AG10803 (cell line): ENCODE data around the gene RAMACL.

Experiments
- DNase-seq: peaks from one replicate; pipeline ENCODE4 v3.0.0; 2010; ENCODE audit warnings: low read depth
- H3K4me3 ChIP-seq: 2 replicates; pipeline ENCODE4 v1.5.1; 2011; ENCODE audit warnings: mild to moderate bottlenecking, low read length, control low read depth
- CTCF ChIP-seq: conservative IDR thresholded peaks from 2 replicates; pipeline ENCODE4 v1.5.1; 2011; ENCODE audit warnings: mild to moderate bottlenecking, low read length, control low read depth, inconsistent platforms

RAMACL gene

DNA sequence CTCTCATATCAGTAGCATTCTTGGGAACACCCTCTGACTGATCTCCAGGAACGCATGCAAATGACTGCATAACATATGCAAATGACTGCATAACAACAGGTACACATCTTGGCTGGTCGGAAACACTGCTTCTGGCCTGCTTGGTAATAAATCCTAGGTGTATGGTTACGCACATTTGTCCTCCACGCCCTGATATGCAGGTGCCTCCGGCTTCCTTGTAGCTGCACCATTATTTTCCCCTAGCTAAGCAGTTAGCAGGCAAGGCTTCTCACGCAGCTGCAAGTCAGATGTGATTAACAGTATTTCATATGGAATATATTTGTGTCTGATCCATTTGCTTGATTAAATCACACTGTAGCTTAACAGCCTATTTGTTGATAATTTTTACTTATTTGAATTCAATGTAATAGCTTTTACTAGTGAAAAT, 34.6 kb upstream of the RAMACL start:
- no peak for DNase-seq
- no peak for TF ChIP-seq CTCF
- H3K4me3 ChIP-seq: no peak overlapping the region

DNA sequence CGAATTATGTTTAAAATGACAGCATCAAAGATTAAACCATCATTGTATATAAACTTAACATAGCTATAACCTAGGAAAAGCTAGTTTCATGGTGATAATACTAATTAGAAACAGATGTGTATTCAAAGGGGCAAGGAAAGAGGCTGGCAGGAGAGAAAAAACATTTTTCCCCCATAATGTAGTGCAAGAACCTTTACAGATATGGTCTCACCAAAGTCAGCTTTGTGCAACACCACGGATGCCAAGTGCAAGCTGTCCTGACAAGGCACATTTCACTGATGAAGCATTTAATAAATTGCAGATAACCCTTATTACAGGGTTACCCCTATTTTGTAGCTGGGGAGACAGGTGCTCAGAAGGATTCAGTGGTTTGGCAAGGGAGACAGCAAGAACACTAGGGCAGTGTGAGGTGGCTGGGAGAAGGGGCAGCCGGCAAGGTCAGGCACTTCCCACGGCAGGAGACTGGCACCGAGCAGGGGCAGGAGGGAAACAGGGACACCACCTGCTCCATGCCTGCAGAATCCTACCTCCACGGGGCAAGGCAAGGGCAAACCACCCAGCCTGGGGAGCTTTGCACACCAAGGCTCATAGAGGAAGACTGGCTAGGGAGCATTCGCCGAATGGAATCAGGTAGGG, 34.1 kb upstream of the RAMACL start:
- H3K4me3 ChIP-seq: peak overlapping the region; percentile 23; the same call in 1 of the 2 replicates
- no peak for TF ChIP-seq CTCF
- DNase-seq: peak; percentile 49

- no peak overlapping the region for H3K4me3 ChIP-seq
- peak; percentile 99 for DNase-seq
Measured at GRCh38 chr6:166619912-166620311, 33.4 kb upstream of the RAMACL start.

GRCh38 chr6:166618866-166619761, 32.6 kb upstream of the RAMACL start:
- no peak overlapping the region for H3K4me3 ChIP-seq
- peak; percentile 65 for DNase-seq
- TF ChIP-seq CTCF: no peak

More at GRCh38 chr6:166619912-166620311, 33.4 kb upstream of the RAMACL start:
- TF ChIP-seq CTCF: no peak

- DNase-seq: no peak
- H3K4me3 ChIP-seq: no peak overlapping the region
- no peak for TF ChIP-seq CTCF
Measured at GRCh38 chr6:166618251-166618650, 31.8 kb upstream of the RAMACL start.

GRCh38 chr6:166617359-166617758, 30.9 kb upstream of the RAMACL start:
- no peak for TF ChIP-seq CTCF
- no peak overlapping the region for H3K4me3 ChIP-seq
- no peak for DNase-seq
